Suprapubic skin (tissue), 4 donors: ENCODE measurements around the gene MED27.

ENCODE experiments used
- CTCF ChIP-seq, 2 donors: fragments of 200-600 bp in 1 of 2; fragments of 450-650 bp in 1 of 2; sonication (generic) in 1 of 2; IDR thresholded peaks; one replicate each; pipeline ENCODE4 v1.5.1; 2016 to 2019; ENCODE audit warnings: antibody characterized with exemption in 2 of 2, mild to moderate bottlenecking in 1 of 2, moderate library complexity in 1 of 2
- EP300 ChIP-seq: sonication (generic); formaldehyde crosslinking; IDR thresholded peaks from one replicate; pipeline ENCODE4 v1.6.1; 2017; ENCODE audit warnings: antibody characterized with exemption
- POLR2A ChIP-seq, 2 donors: fragments of 450-650 bp; IDR thresholded peaks; one replicate each; pipeline ENCODE4 v1.6.1; 2017; ENCODE audit warnings: antibody characterized with exemption in 2 of 2, mild to moderate bottlenecking in 2 of 2, moderate library complexity in 2 of 2
- POLR2AphosphoS5 ChIP-seq, 3 donors: sonication (generic); formaldehyde crosslinking; IDR thresholded peaks; one replicate each; pipeline ENCODE4 v1.6.1; 2017; ENCODE audit warnings: antibody characterized with exemption in 3 of 3

GRCh38 chr9:132011309-132011708 is 68.4 kb downstream of the MED27 start:
- TF ChIP-seq POLR2A (IDR thresholded peaks at IDR 0.05) (no peak), CTCF (IDR thresholded peaks at IDR 0.05) (no peak), POLR2AphosphoS5 (IDR thresholded peaks at IDR 0.05) (no peak), EP300 (no peak)
